GM23338 (cell line): ENCODE measurements around the gene PLA2G2E. TPM values are rescaled to one million over a fixed set of nuclear protein-coding genes. Genes with fewer than 3 reads are reported as not detected.

Experiments used
- ATAC-seq: fragments of 200-7000 bp; cut with Tn5 transposase; 3 replicates; pipeline ENCODE4 v1.9.1; 2020
- DNase-seq: peaks from one replicate; pipeline ENCODE4 v3.0.0-alpha.2; 2015; ENCODE audit warnings: low spot score
- H2AFZ ChIP-seq: fragments of 200-600 bp; sonication (generic); 2 replicates; pipeline ENCODE4 v1.8.0; 2016; ENCODE audit warnings: antibody characterized with exemption, mild to moderate bottlenecking, moderate library complexity
- H3F3A ChIP-seq: fragments of 200-600 bp; sonication (generic); replicated peaks from 2 replicates; pipeline ENCODE4 v1.8.0; 2017; ENCODE audit warnings: antibody characterized with exemption, mixed run types, low read depth
- H3K27ac ChIP-seq: fragments of 200-600 bp; sonication (generic); 2 replicates; pipeline ENCODE4 v1.6.1; 2016; ENCODE audit warnings: low read depth
- H3K27me3 ChIP-seq: fragments of 200-600 bp; sonication (generic); 2 replicates; pipeline ENCODE4 v1.8.0; 2016; ENCODE audit warnings: mild to moderate bottlenecking, mixed run types, moderate library complexity; ENCODE audit not compliant: insufficient read depth
- H3K36me3 ChIP-seq: fragments of 200-600 bp; sonication (generic); 2 replicates; pipeline ENCODE4 v1.8.0; 2016; ENCODE audit warnings: mild to moderate bottlenecking; ENCODE audit not compliant: insufficient read depth
- H3K4me1 ChIP-seq: fragments of 200-600 bp; sonication (generic); 2 replicates; pipeline ENCODE4 v1.8.0; 2016; ENCODE audit warnings: mild to moderate bottlenecking, moderate library complexity; ENCODE audit not compliant: insufficient read depth
- H3K4me2 ChIP-seq: fragments of 200-600 bp; sonication (generic); 2 replicates; pipeline ENCODE4 v1.7.1; 2017; ENCODE audit warnings: mixed run types
- H3K4me3 ChIP-seq: fragments of 200-600 bp; sonication (generic); 2 replicates; pipeline ENCODE4 v1.6.1; 2016; ENCODE audit warnings: mixed run types
- H3K79me2 ChIP-seq: fragments of 200-600 bp; sonication (generic); replicated peaks from 2 replicates; pipeline ENCODE4 v1.8.0; 2017; ENCODE audit warnings: mild to moderate bottlenecking; ENCODE audit not compliant: insufficient read depth
- H3K9me2 ChIP-seq: fragments of 200-600 bp; sonication (generic); 2 replicates; pipeline ENCODE4 v1.8.0; 2017; ENCODE audit not compliant: insufficient read depth
- H4K20me1 ChIP-seq: fragments of 200-600 bp; sonication (generic); replicated peaks from 2 replicates; pipeline ENCODE4 v1.8.0; 2017; ENCODE audit warnings: mild to moderate bottlenecking; ENCODE audit not compliant: insufficient read depth
- H3K27ac Mint-ChIP-seq: 2 replicates; pipeline ENCODE4 v1.8.0; 2020; ENCODE audit warnings: inconsistent platforms, mild to moderate bottlenecking, moderate library complexity, mixed read lengths
- H3K27me3 Mint-ChIP-seq: 3 replicates; pipeline ENCODE4 v1.8.0; 2022; ENCODE audit warnings: low read depth, mild to moderate bottlenecking, moderate library complexity, mixed read lengths, inconsistent platforms; ENCODE audit not compliant: insufficient read depth, poor library complexity
- H3K36me3 Mint-ChIP-seq: 3 replicates; pipeline ENCODE4 v1.8.0; 2021; ENCODE audit warnings: low read depth, mild to moderate bottlenecking, inconsistent platforms, moderate library complexity, mixed read lengths
- H3K4me1 Mint-ChIP-seq: 3 replicates; pipeline ENCODE4 v1.8.0; 2020; ENCODE audit warnings: mild to moderate bottlenecking, inconsistent platforms, mixed read lengths
- H3K4me3 Mint-ChIP-seq: 3 replicates; pipeline ENCODE4 v1.8.0; 2021; ENCODE audit warnings: moderate library complexity, mild to moderate bottlenecking, inconsistent platforms, mixed read lengths
- H3K9me3 Mint-ChIP-seq: 3 replicates; pipeline ENCODE4 v1.8.0; 2020; ENCODE audit warnings: moderate library complexity, mild to moderate bottlenecking, inconsistent platforms, mixed read lengths
- CREB1 ChIP-seq: fragments of 250-450 bp; sonication (Bioruptor Pico); IDR thresholded peaks from 2 replicates; pipeline ENCODE4 v1.5.0; 2020; ENCODE audit warnings: low read depth, mild to moderate bottlenecking, moderate library complexity
- CTCF ChIP-seq, 2 experiments: fragments of 200-600 bp in 1 of 2; sonication (generic) in 1 of 2; conservative IDR thresholded peaks; 2 replicates each; pipeline versions ENCODE4 v1.5.1 to v1.6.1; 2016 to 2017; ENCODE audit warnings: antibody characterized with exemption in 2 of 2, low read depth in 2 of 2, mild to moderate bottlenecking in 2 of 2, moderate library complexity in 1 of 2
- ETS1 ChIP-seq: IDR thresholded peaks from 2 replicates; pipeline ENCODE4 v1.6.1; 2016; ENCODE audit warnings: antibody characterized with exemption
- EZH2 ChIP-seq: fragments of 200-600 bp; sonication (generic); IDR thresholded peaks from one replicate; pipeline ENCODE4 v1.8.0; 2017; ENCODE audit warnings: antibody characterized with exemption, mild to moderate bottlenecking, low read depth; ENCODE audit not compliant: unreplicated experiment
- EZH2phosphoT487 ChIP-seq: fragments of 200-600 bp; sonication (generic); IDR thresholded peaks from one replicate; pipeline ENCODE4 v1.8.1; 2018; ENCODE audit warnings: antibody characterized with exemption; ENCODE audit not compliant: unreplicated experiment
- JUNB ChIP-seq: IDR thresholded peaks from one replicate; pipeline ENCODE4 v1.6.1; 2016; ENCODE audit warnings: antibody characterized with exemption; ENCODE audit not compliant: unreplicated experiment
- NANOG ChIP-seq: IDR thresholded peaks from 2 replicates; pipeline ENCODE4 v1.6.1; 2016; ENCODE audit warnings: antibody characterized with exemption, borderline replicate concordance
- POLR2AphosphoS5 ChIP-seq: IDR thresholded peaks from 2 replicates; pipeline ENCODE4 v1.6.1; 2016; ENCODE audit warnings: antibody characterized with exemption, low read depth
- REST ChIP-seq: IDR thresholded peaks from one replicate; pipeline ENCODE4 v1.6.1; 2018; ENCODE audit warnings: antibody characterized with exemption; ENCODE audit not compliant: unreplicated experiment
- STAT1 ChIP-seq: IDR thresholded peaks from one replicate; pipeline ENCODE4 v1.6.1; 2016; ENCODE audit warnings: antibody characterized with exemption; ENCODE audit not compliant: unreplicated experiment
- ZNF114 ChIP-seq: fragments of 250-450 bp; sonication (Bioruptor Pico); IDR thresholded peaks from 2 replicates; pipeline ENCODE4 v1.5.0; 2020; ENCODE audit warnings: mild to moderate bottlenecking, moderate library complexity
- ZNF331 ChIP-seq: fragments of 250-450 bp; sonication (Bioruptor Pico); IDR thresholded peaks from 2 replicates; pipeline ENCODE4 v1.5.0; 2020; ENCODE audit warnings: low read depth, mild to moderate bottlenecking, moderate library complexity
- ZNF462 ChIP-seq: fragments of 250-450 bp; sonication (Bioruptor Pico); IDR thresholded peaks from 2 replicates; pipeline ENCODE4 v1.5.0; 2020; ENCODE audit warnings: mild to moderate bottlenecking, moderate library complexity
- polyA plus RNA-seq: library from polyadenylated mRNA; unstranded; fragments of >200 nt; fragmentation: Nextera tagmentation; extraction: Ambion mirVana; gene quantifications from 2 replicates; pipeline ENCODE4 v1.2.1, GENCODE V29; 2016
- total RNA-seq: library from RNA; depleted of rRNA; stranded (reverse); fragments of >200 nt; shearing (Covaris generic); gene quantifications from 2 replicates; pipeline ENCODE4 v1.2.3, GENCODE V29; 2014

PLA2G2E gene
- total and polyA plus RNA-seq, 2 experiments from 2014 or later: not detected

GRCh38 chr1:19940486-19941205 lies 17.2 kb upstream of the PLA2G2E start:
- Mint-ChIP-seq H3K9me3 (0 out of 3 replicates have a peak, but pooled peaks cover 3% of the 10 kb centered on the region), H3K27me3 (peaks cover 3% of the 10 kb centered on the region), H3K27ac (no peak overlapping the region), H3K4me1 (no peaks in the 10 kb centered on the region; the same call in 2 of the 3 replicates), H3K4me3 (no peak overlapping the region), H3K36me3 (no peaks in the 10 kb centered on the region)
- Histone ChIP-seq H3K4me3 (no peak overlapping the region), H3K79me2 (no peaks in the 10 kb centered on the region), H3K4me2 (no peak overlapping the region), H3K27me3 (no peaks in the 10 kb centered on the region), H3K9me2 (peaks cover 10% of the 10 kb centered on the region), H3F3A (no peaks in the 10 kb centered on the region), H2AFZ (no peak overlapping the region), H4K20me1 (no peaks in the 10 kb centered on the region), H3K27ac (no peak overlapping the region), H3K36me3 (no peaks in the 10 kb centered on the region), H3K4me1 (no peaks in the 10 kb centered on the region)
- TF ChIP-seq NANOG: no peak
- TF ChIP-seq EZH2phosphoT487: no peak
- no peak for TF ChIP-seq ZNF331
- no peak for TF ChIP-seq CREB1 (CRISPR knock-in tag)
- TF ChIP-seq REST: no peak
- TF ChIP-seq ZNF114 (CRISPR knock-in tag): no peak
- no peak for TF ChIP-seq JUNB
- TF ChIP-seq EZH2: no peak
- TF ChIP-seq ZNF462: no peak
- TF ChIP-seq POLR2AphosphoS5: no peak
- TF ChIP-seq ETS1: no peak
- TF ChIP-seq CTCF (conservative IDR thresholded peaks at IDR 0.05; ENCODE audit: low read depth in 2 of 2): no peak
- TF ChIP-seq STAT1: no peak
- ATAC-seq: peak; percentile 39; the same call in 2 of the 3 replicates
- peak; percentile 4 for DNase-seq
